K562 (cell line): ENCODE measurements around the gene SON.

Source experiments
- ARID2 ChIP-seq: fragments of 450-650 bp; IDR thresholded peaks from 2 replicates; pipeline ENCODE4 v1.6.1; 2017; ENCODE audit warnings: antibody characterized with exemption, mild to moderate bottlenecking
- CBX2 ChIP-seq: fragments of 200-600 bp; sonication (generic); IDR thresholded peaks from one replicate; pipeline ENCODE4 v1.6.1; 2012; ENCODE audit warnings: mild to moderate bottlenecking, low read length, inconsistent platforms; ENCODE audit not compliant: insufficient read depth, poor library complexity, severe bottlenecking
- JUN ChIP-seq, 2 experiments: sonication (generic) in 1 of 2; formaldehyde crosslinking in 1 of 2; IDR thresholded peaks; 2 replicates each; pipeline versions ENCODE4 v1.6.1 to v1.8.0; 2012 to 2022; ENCODE audit warnings: borderline replicate concordance in 2 of 2, mild to moderate bottlenecking in 2 of 2, improper control_type of control experiment in 1 of 2, low read depth in 1 of 2, low read length in 1 of 2, missing genetic modification reagents in 1 of 2
- NRF1 ChIP-seq, 2 experiments: fragments of 450-650 bp; IDR thresholded peaks in 1 of 2; conservative IDR thresholded peaks in 1 of 2; 2 replicates each; pipeline ENCODE4 v1.6.1; 2014; ENCODE audit warnings: mild to moderate bottlenecking in 2 of 2
- POLR2A ChIP-seq: fragments of 450-650 bp; conservative IDR thresholded peaks from 2 replicates; pipeline ENCODE4 v1.6.1; 2016
- ZNF274 ChIP-seq: IDR thresholded peaks from 2 replicates; pipeline ENCODE4 v1.6.1; 2011; ENCODE audit warnings: low read depth, mild to moderate bottlenecking, low read length, moderate library complexity, borderline replicate concordance
- TF ChIP-seq, protein P1 (sequence below), 2 experiments: IDR thresholded peaks; 2 replicates each; pipeline ENCODE4 v1.6.1; 2011; ENCODE audit warnings: borderline replicate concordance in 1 of 2, control low read depth in 1 of 2, low read depth in 1 of 2, low read length in 1 of 2, mild to moderate bottlenecking in 1 of 2, mixed read lengths in 1 of 2, moderate library complexity in 1 of 2; ENCODE audit not compliant: insufficient read depth in 1 of 2, insufficient read length in 1 of 2, poor library complexity in 1 of 2, severe bottlenecking in 1 of 2; ENCODE audit errors: extremely low read depth in 1 of 2

GRCh38 chr21:33608559-33608958 lies 65.7 kb downstream of the SON start:
- TF ChIP-seq CBX2: no peak
- TF ChIP-seq, protein P1, sequence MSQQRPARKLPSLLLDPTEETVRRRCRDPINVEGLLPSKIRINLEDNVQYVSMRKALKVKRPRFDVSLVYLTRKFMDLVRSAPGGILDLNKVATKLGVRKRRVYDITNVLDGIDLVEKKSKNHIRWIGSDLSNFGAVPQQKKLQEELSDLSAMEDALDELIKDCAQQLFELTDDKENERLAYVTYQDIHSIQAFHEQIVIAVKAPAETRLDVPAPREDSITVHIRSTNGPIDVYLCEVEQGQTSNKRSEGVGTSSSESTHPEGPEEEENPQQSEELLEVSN (IDR thresholded peaks at IDR 0.05; ENCODE audit: borderline replicate concordance in 1 of 2, extremely low read depth in 1 of 2, insufficient read depth in 1 of 2, insufficient read length in 1 of 2, low read depth in 1 of 2, low read length in 1 of 2, poor library complexity in 1 of 2, severe bottlenecking in 1 of 2): no peak
- TF ChIP-seq ARID2: no peak
- no peak for TF ChIP-seq POLR2A
- TF ChIP-seq NRF1 (conservative IDR thresholded peaks at IDR 0.05 in 1 of 2, IDR thresholded peaks at IDR 0.05 in 1 of 2): no peak
- TF ChIP-seq ZNF274: no peak
- no peak for TF ChIP-seq JUN (IDR thresholded peaks at IDR 0.05; ENCODE audit: borderline replicate concordance, low read depth, low read length)
- no peak for TF ChIP-seq JUN (CRISPR knock-in tag; IDR thresholded peaks at IDR 0.05; ENCODE audit: borderline replicate concordance)
